ENCODE data around the gene PSORS1C2. TPM values are rescaled to one million over a fixed set of nuclear protein-coding genes. Genes with fewer than 3 reads are reported as not detected.

The PSORS1C2 gene
- not detected in 2 replicates for total RNA-seq

DNA sequence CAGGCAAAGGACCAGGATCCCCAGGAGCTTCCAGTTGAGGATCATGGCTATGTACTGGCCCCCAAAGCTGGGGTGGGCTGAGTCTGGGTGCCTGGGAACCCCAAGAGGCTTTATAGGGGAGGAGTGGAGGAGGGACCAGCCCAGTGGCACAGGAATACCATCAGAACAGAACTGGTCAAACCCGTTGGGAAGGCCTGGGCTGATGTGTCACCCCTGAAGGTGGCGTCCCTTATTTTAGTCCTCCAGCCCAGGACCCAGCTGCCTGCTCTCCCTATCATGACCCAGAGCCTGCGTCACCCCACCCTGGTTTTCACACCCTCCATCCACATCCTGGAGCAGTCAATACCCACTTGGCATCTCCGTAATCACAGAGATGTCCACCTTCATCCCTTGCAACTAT lies at the start of gene PSORS1C2:
PSORS1C2 (minus strand) TSS at position 85 of the 400 bp plus-strand sequence; CDS start at position 45, 40 bp downstream.

DNA sequence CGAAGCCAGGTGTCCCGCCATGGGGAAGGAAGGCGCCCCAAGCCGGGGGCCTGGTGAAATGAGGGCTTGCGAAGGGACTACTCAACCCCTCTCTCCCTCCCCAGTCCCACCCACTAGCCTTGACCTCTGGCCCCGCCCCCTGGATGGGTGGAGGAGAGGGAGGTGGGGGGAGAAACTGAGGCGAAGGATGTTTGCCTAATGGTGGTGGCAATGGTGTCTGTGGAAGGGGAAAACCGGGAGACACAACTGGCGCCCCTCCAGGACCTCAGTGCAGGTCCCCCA lies 31.7 kb upstream of the PSORS1C2 start, which contains the start of gene POU5F1:
POU5F1 (minus strand) TSS at position 83 of the 282 bp plus-strand sequence; CDS start at position 21, 62 bp downstream.

DNA sequence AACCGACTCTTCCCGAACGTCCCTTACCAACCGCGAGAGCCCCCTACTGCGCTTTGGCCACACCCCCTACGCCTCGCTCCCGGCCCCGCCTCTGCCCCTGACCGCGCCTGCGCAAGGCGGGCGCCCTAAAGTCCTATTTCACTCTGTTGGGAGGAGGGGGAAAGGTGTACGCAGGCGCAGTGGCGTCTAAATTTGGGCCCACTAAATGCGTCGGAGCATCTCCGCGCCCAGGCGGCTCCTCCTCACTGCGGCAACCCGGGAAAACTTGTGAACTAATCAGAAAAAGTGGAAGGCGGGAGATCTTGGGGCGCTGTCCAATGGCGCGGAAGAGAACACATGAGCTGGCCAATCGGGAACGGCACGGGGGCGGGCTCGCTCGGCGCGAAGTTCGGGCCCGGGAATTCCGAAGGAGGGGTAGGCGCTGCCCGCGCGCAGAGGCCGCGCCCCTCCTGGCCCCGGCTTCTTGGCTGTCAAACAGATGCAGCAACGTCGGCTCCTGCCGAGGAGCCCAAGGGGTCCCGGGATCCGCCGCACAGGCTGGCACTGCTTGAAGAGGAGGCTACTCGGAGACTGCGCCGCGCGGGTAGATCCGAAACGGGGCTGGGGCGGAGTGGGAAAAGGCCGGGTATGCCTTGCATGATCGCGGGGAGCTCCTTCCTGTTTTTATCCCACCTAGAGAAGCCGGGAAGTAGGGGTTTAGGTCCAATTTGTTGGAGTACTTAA lies 19.4 kb upstream of the PSORS1C2 start, which contains the start of gene TCF19:
TCF19 (plus strand) TSS at position 450 of the 723 bp plus-strand sequence. CDS start 881 bp downstream, outside the sequence.

DNA sequence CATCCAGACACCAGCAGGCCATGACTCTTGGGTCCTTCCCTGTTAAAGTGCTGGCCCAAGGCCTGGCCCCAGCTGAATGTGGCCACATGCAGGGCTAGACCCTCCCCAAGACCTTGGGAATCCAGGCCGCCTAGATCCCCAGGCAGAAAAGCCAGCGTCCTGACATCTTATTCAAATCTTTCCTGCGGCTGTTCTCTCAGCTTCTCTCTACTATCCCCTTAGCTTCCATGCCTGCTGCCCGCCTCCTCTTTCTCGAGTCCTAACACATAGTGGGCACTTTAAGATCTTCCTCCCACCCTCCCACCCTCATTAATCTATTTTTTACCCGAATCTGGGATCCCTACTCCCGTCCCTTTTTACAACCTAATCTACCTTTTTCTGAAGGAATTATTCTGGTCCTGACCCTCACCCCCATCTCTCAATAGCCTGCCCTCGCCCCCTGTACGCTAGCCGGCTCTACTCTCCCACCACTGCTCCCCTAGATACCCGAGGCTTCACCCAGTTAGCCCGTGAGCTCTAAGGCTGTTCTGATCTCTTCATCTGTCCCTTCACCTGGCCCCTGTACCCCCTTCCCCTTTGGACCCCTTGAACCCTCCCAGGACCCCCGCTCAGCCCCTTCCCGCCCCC lies 18.8 kb upstream of the PSORS1C2 start, which contains the start of gene CCHCR1:
CCHCR1 (minus strand) TSS at position 290 of the 627 bp plus-strand sequence; CDS start at position 88, 202 bp downstream.

DNA sequence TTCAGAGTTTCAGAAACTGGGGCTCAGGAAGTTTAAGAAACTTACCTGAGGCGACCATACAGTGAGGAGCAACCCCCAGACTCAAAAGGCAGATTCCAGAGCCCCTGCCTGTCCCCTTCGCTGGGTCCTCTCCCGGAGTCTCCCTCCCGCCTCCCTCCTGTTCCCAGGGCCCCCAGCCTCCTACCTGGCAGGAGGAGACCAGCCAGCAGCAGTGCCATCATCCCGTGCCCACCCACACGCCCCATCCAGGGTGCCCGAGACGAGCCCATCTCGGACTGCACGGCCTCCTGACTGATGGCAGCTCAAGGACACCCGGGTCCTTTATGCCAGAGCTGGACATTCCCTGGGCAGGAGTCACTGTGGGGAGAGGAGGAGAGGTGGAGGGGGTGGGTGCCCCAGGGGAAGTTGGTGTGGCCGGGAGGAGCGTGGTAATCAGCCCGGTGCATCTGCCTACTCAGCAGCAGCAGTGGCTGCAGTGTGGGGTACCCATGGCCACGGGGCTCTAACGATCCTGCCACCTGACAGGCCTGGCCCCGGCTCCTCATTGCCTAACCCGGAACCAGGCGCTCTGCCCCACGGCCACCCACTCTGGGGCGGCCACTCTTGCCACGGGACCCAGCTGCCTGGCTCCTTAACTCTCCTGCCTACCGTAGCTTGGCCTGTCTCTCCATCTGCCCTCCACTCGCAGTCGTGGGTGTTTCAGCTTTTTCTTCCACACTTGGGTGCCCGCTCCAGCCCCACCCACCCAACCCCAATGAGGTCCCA lies 18.5 kb downstream of the PSORS1C2 start, which contains the start of gene CDSN:
CDSN (minus strand) TSS at position 296 of the 765 bp plus-strand sequence; CDS start at position 269, 27 bp downstream.

DNA sequence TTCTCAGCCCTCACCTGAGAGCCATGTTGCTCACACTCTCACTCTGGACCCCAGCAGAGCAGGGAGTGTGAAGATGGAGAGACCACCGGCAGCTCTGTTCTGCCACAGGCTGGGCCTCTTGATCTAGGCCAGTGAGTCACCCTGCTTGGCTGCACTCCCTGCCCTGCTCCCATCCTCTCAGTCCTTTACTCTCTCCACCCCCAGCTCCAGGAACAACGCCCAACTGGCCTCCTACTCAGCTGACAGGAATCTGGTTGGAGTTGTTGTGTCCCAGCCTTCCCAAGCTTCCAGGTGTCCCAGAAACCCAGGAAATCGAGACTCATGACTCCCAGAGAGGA lies 24.4 kb downstream of the PSORS1C2 start, which contains the start of gene PSORS1C1:
PSORS1C1 (plus strand) TSS at position 260 of the 338 bp plus-strand sequence. CDS start 14,833 bp downstream, outside the sequence.

DNA sequence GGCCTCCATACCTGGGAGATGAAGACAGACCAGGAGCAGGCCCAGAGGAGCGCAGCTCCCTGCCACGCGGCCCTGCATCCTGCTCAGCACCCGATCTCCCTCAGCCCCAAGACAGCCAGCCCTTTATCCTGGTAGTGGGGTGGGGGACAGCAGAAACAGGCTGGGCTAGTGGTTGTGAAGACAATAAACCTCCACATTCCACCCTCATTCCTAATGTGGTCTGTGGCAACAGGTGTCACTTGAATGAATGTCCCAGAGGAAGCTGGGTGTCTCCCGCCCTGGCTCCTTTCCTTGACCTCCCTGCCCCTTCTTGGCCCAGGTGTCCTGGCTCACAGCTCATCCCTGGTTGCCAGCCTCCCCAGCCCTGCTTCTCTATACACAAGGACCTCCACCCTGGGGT lies 26.4 kb downstream of the PSORS1C2 start, which contains the start of gene C6orf15:
C6orf15 (minus strand) TSS at position 98 of the 400 bp plus-strand sequence; CDS start at position 78, 20 bp downstream.

Other genes starting within 250 kb of the PSORS1C2 start
- gene GTF2H4, start 230.9 kb downstream of the PSORS1C2 start, total RNA-seq, result 11.2 and 13.1 TPM in 2 replicates
- 21.4 and 21.5 TPM in 2 replicates for gene VARS2, start 224.8 kb downstream of the PSORS1C2 start, total RNA-seq
- gene SFTA2, start 206.9 kb downstream of the PSORS1C2 start, total RNA-seq, result not detected in 2 replicates
- not detected in 2 replicates for gene MUCL3, start 198.1 kb downstream of the PSORS1C2 start, total RNA-seq
- not detected in 2 replicates for gene MUC21, start 155.3 kb downstream of the PSORS1C2 start, total RNA-seq
- gene MUC22, start 128.6 kb downstream of the PSORS1C2 start, total RNA-seq, result not detected in 2 replicates
- gene C6orf15, start 26.5 kb downstream of the PSORS1C2 start, total RNA-seq, result not detected in 2 replicates
- 1.00 and 1.2 TPM in 2 replicates for gene PSORS1C1, start 24.3 kb downstream of the PSORS1C2 start, total RNA-seq
- gene CDSN, start 18.6 kb downstream of the PSORS1C2 start, total RNA-seq, result not detected in 2 replicates
- 25.6 and 36.6 TPM in 2 replicates for gene CCHCR1, start 18.7 kb upstream of the PSORS1C2 start, total RNA-seq
- 11.7 and 43.2 TPM in 2 replicates for gene TCF19, start 19.5 kb upstream of the PSORS1C2 start, total RNA-seq
- not detected in 2 replicates for gene POU5F1, start 31.6 kb upstream of the PSORS1C2 start, total RNA-seq
- gene HLA-C, start 133.0 kb upstream of the PSORS1C2 start, total RNA-seq, result 124 and 376 TPM in 2 replicates
- gene HLA-B, start 218.1 kb upstream of the PSORS1C2 start, total RNA-seq, result 158 and 176 TPM in 2 replicates